Ishikawa (cell line): ENCODE measurements around the gene CNIH1.

ENCODE experiments used
- CEBPB ChIP-seq: IDR thresholded peaks from 2 replicates; pipeline ENCODE4 v1.6.1; 2012
- CREB1 ChIP-seq: IDR thresholded peaks from 2 replicates; pipeline ENCODE4 v1.6.1; 2012; ENCODE audit warnings: low read depth
- EGR1 ChIP-seq: IDR thresholded peaks from 2 replicates; pipeline ENCODE4 v1.6.1; 2012
- EP300 ChIP-seq: IDR thresholded peaks from 2 replicates; pipeline ENCODE4 v1.6.1; 2012; ENCODE audit warnings: borderline replicate concordance
- FOXM1 ChIP-seq: IDR thresholded peaks from 2 replicates; pipeline ENCODE4 v1.6.1; 2012; ENCODE audit warnings: low read depth, borderline replicate concordance
- NFIC ChIP-seq: IDR thresholded peaks from 2 replicates; pipeline ENCODE4 v1.6.1; 2012
- RAD21 ChIP-seq: IDR thresholded peaks from 2 replicates; pipeline ENCODE4 v1.6.1; 2012; ENCODE audit warnings: low read depth
- TAF1 ChIP-seq: IDR thresholded peaks from 2 replicates; pipeline ENCODE4 v1.6.1; 2012; ENCODE audit warnings: low read depth, mild to moderate bottlenecking
- TCF12 ChIP-seq: IDR thresholded peaks from 2 replicates; pipeline ENCODE4 v1.6.1; 2012; ENCODE audit warnings: low read depth
- TEAD4 ChIP-seq: IDR thresholded peaks from 2 replicates; pipeline ENCODE4 v1.6.1; 2012
- YY1 ChIP-seq: IDR thresholded peaks from 2 replicates; pipeline ENCODE4 v1.6.1; 2012; ENCODE audit warnings: low read depth
- ZBTB7A ChIP-seq: IDR thresholded peaks from 2 replicates; pipeline ENCODE4 v1.6.1; 2012; ENCODE audit warnings: low read depth
- TF ChIP-seq, protein P1 (sequence below): IDR thresholded peaks from 2 replicates; pipeline ENCODE4 v1.6.1; 2012
- TF ChIP-seq, protein P2 (sequence below): IDR thresholded peaks from 2 replicates; pipeline ENCODE4 v1.6.1; 2012
- TF ChIP-seq, protein P3 (sequence below): IDR thresholded peaks from 2 replicates; pipeline ENCODE4 v1.6.1; 2012; ENCODE audit warnings: low read depth, mild to moderate bottlenecking

The CNIH1 gene

GRCh38 chr14:54450535-54450934 is 9.4 kb upstream of the CNIH1 start:
- TF ChIP-seq RAD21 (no peak), TCF12 (no peak), CEBPB (no peak), CREB1 (no peak), YY1 (no peak), EP300 (no peak), ZBTB7A (no peak), EGR1 (no peak), TEAD4 (no peak), FOXM1 (no peak), NFIC (no peak), TAF1 (no peak)
- TF ChIP-seq, protein P1, sequence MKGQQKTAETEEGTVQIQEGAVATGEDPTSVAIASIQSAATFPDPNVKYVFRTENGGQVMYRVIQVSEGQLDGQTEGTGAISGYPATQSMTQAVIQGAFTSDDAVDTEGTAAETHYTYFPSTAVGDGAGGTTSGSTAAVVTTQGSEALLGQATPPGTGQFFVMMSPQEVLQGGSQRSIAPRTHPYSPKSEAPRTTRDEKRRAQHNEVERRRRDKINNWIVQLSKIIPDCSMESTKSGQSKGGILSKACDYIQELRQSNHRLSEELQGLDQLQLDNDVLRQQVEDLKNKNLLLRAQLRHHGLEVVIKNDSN, result no peak
- TF ChIP-seq, protein P2, sequence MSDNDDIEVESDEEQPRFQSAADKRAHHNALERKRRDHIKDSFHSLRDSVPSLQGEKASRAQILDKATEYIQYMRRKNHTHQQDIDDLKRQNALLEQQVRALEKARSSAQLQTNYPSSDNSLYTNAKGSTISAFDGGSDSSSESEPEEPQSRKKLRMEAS, result no peak
- TF ChIP-seq, protein P3, sequence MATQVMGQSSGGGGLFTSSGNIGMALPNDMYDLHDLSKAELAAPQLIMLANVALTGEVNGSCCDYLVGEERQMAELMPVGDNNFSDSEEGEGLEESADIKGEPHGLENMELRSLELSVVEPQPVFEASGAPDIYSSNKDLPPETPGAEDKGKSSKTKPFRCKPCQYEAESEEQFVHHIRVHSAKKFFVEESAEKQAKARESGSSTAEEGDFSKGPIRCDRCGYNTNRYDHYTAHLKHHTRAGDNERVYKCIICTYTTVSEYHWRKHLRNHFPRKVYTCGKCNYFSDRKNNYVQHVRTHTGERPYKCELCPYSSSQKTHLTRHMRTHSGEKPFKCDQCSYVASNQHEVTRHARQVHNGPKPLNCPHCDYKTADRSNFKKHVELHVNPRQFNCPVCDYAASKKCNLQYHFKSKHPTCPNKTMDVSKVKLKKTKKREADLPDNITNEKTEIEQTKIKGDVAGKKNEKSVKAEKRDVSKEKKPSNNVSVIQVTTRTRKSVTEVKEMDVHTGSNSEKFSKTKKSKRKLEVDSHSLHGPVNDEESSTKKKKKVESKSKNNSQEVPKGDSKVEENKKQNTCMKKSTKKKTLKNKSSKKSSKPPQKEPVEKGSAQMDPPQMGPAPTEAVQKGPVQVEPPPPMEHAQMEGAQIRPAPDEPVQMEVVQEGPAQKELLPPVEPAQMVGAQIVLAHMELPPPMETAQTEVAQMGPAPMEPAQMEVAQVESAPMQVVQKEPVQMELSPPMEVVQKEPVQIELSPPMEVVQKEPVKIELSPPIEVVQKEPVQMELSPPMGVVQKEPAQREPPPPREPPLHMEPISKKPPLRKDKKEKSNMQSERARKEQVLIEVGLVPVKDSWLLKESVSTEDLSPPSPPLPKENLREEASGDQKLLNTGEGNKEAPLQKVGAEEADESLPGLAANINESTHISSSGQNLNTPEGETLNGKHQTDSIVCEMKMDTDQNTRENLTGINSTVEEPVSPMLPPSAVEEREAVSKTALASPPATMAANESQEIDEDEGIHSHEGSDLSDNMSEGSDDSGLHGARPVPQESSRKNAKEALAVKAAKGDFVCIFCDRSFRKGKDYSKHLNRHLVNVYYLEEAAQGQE, result no peak

- TF ChIP-seq ZBTB7A, result no peak
- no peak for TF ChIP-seq EP300
- TF ChIP-seq RAD21, result no peak
- TF ChIP-seq, protein P1, result no peak
- no peak for TF ChIP-seq TAF1
- TF ChIP-seq NFIC, result no peak
- no peak for TF ChIP-seq FOXM1
- no peak for TF ChIP-seq TEAD4
- TF ChIP-seq TCF12, result no peak
- TF ChIP-seq YY1, result no peak
- TF ChIP-seq EGR1, result no peak
- TF ChIP-seq, protein P2, result no peak
- TF ChIP-seq, protein P3, result no peak
- TF ChIP-seq CREB1, result no peak
These were observed 6.1 kb upstream of the CNIH1 start for GRCh38 chr14:54447231-54447692.

GRCh38 chr14:54446161-54446693 is 5.1 kb upstream of the CNIH1 start:
- no peak for TF ChIP-seq TEAD4
- TF ChIP-seq NFIC, result peak; percentile 91
- TF ChIP-seq, protein P3, result no peak
- TF ChIP-seq EGR1, result peak; percentile 81
- peak; percentile 18; the same call in 1 of the 2 replicates for TF ChIP-seq TCF12

GRCh38 chr14:54444681-54445080 is 3.5 kb upstream of the CNIH1 start:
- TF ChIP-seq CEBPB, result no peak
- TF ChIP-seq NFIC, result no peak
- TF ChIP-seq YY1, result no peak
- no peak for TF ChIP-seq ZBTB7A
- TF ChIP-seq FOXM1, result no peak
- TF ChIP-seq, protein P2, result no peak
- TF ChIP-seq RAD21, result no peak
- no peak for TF ChIP-seq EP300
- TF ChIP-seq, protein P3, result no peak
- TF ChIP-seq EGR1, result no peak
- no peak for TF ChIP-seq CREB1
- TF ChIP-seq, protein P1, result no peak
- no peak for TF ChIP-seq TEAD4
- TF ChIP-seq TAF1, result no peak
- no peak for TF ChIP-seq TCF12
